Measurements from ENCODE around the gene SNN. TPM values are rescaled to one million over a fixed set of nuclear protein-coding genes. Genes with fewer than 3 reads are reported as not detected.
A peak's percentile ranks its signal among the peaks of the same experiment; 100 is the strongest.

Gene SNN
- 0.81 and 2.2 TPM in 2 replicates for total RNA-seq (2011; cell fraction: chromatin; rRNA removed; ENCODE audit: low replicate concordance)
- 1.7 and 2.0 TPM in 2 replicates for total RNA-seq (2011; cell fraction: nucleolus; rRNA removed)
- total RNA-seq (2011; cell fraction: nucleoplasm; rRNA removed), result 1.8 and 2.4 TPM in 2 replicates
- total RNA-seq (2014; rRNA removed) (1.4 and 2.4 TPM in 2 replicates), total RNA-seq (2014; rRNA removed; fragmentation: Illumina TruSeq; extraction: Trizol) (1.5 and 1.6 TPM in 2 replicates), total RNA-seq (2015; rRNA removed; fragmentation: Illumina TruSeq; extraction: Trizol) (2.8 and 3.0 TPM in 2 replicates), total RNA-seq (2021) (2.0 and 2.9 TPM in 2 replicates), polyA plus RNA-seq (2011; rRNA removed) (2.2 and 2.3 TPM in 2 replicates), polyA plus RNA-seq (2014; fragmentation: Illumina TruSeq; extraction: Trizol) (1.9 and 2.6 TPM in 2 replicates), polyA plus RNA-seq (2014; fragmentation: Nextera tagmentation; extraction: Ambion mirVana) (under 1 TPM; 0.07 to 0.22 TPM), polyA plus RNA-seq (2014; rRNA removed) (1.9 and 2.5 TPM in 2 replicates), polyA minus RNA-seq (2011; rRNA and poly(A)+ RNA removed) (1.4 TPM in 2 replicates), Bru-seq, nascent RNA (percentile 51 among the genes with signal in this experiment), BruChase-seq, experiment 1, labeled RNA remaining after a 2-hour chase (percentile 45 among the genes with signal in this experiment), BruChase-seq, experiment 2, labeled RNA remaining after a 6-hour chase (percentile 53 among the genes with signal in this experiment)
- polyA plus RNA-seq (2011; cell fraction: cytosol; rRNA removed), result 2.3 and 2.9 TPM in 2 replicates
- polyA plus RNA-seq (2011; cell fraction: nucleus; rRNA removed), result 1.2 and 2.1 TPM in 2 replicates
- 3.0 and 3.7 TPM in 2 replicates for polyA plus RNA-seq (2012)
- polyA minus RNA-seq (2011; cell fraction: cytosol; rRNA and poly(A)+ RNA removed), result 0.67 and 1.7 TPM in 2 replicates
- 0.94 and 2.0 TPM in 2 replicates for polyA minus RNA-seq (2011; cell fraction: nucleus; rRNA and poly(A)+ RNA removed)
- long read RNA-seq, experiment 1, transcript SNN-201 (2 exons, 3,312 nt), result major isoform, 16 of 19 reads
- long read RNA-seq, experiment 1, partial matches to known transcripts, result 0 of 19 reads
- long read RNA-seq, experiment 1, other reads (novel, unspliced or antisense), result 3 of 19 reads
- long read RNA-seq, experiment 2, partial matches to known transcripts, result 3 of 5 reads
- long read RNA-seq, experiment 2, other reads (novel, unspliced or antisense), result 0 of 5 reads
- long read RNA-seq, experiment 3, partial matches to known transcripts, result 0 of 4 reads
- long read RNA-seq, experiment 3, other reads (novel, unspliced or antisense), result 0 of 4 reads

GRCh38 chr16:11667824-11668622, at the start of gene SNN:
SNN (plus strand) TSS chr16:11668455; CDS start chr16:11676060, 7,605 bp downstream.
- 13% methylated on average over 24 of the region's 93 CpGs for WGBS (ENCODE audit: insufficient coverage, low coverage, missing lambda C conversion rate)
- no peak within 1 kb of the TSS for H3K27ac ChIP-seq (ENCODE audit: extremely low read depth, low read depth, low read length)
- H3K9ac ChIP-seq (ENCODE audit: insufficient read depth in 1 of 2, low read depth in 2 of 2, low read length in 2 of 2), result peak within 1 kb of the TSS; percentile 30 to 91; a peak in 2 of 4 replicates
- H3K9me1 ChIP-seq (ENCODE audit: control insufficient read depth, insufficient read depth, low read length), result no peaks in the 10 kb centered on the region
- POLR2A ChIA-PET, result interaction anchor here (0.7 to 1.6 kb wide), 3 partner anchors 9 to 130 kb away, joined by 3 to 5 read pairs (median 3); no protein-coding TSS in a partner anchor
- no peaks in the 10 kb centered on the region for H3K79me2 ChIP-seq (ENCODE audit: control insufficient read depth, insufficient read depth, low read length)
- BruUV-seq (replicated peaks), result no TSS peak
- in situ Hi-C loops (cut with MboI), result loop anchor here (25.0 kb wide), 1 partner anchor 706 kb away; no protein-coding TSS in a partner anchor
- peak within 1 kb of the TSS; percentile 67 for H3K4me2 ChIP-seq (ENCODE audit: insufficient read depth, low read length)
- CTCF ChIA-PET (ENCODE audit: low intra/inter-chr PET ratio), result no interaction called here
- H2AFZ ChIP-seq (ENCODE audit: low read depth, low read length), result peak within 1 kb of the TSS; percentile 93
- FAIRE-seq (no peak), ATAC-seq (peak; percentile 99), DNase-seq (ENCODE audit: extremely low read depth in 1 of 4, low spot score in 3 of 4) (peak; percentile 92 to 99 (median 98))
- H4K20me1 ChIP-seq (replicated peaks; ENCODE audit: control insufficient read depth, insufficient read depth, low read length), result peaks cover 18% of the 10 kb centered on the region; the same call in 1 of the 2 replicates
- no peaks in the 10 kb centered on the region for H3K9me3 ChIP-seq (replicated peaks; ENCODE audit: control insufficient read depth, insufficient read depth, low read depth, low read length)
- intact Hi-C loops (cut with micrococcal nuclease), result no loop called here
- H3K36me3 ChIP-seq (ENCODE audit: control insufficient read depth, insufficient read depth, low read length), result no peaks in the 10 kb centered on the region
- peaks cover 4 to 51% of the 10 kb centered on the region in 2 experiments; a peak in 4 of 5 replicates for H3K4me1 ChIP-seq (replicated peaks in 1 of 2; ENCODE audit: control insufficient read depth in 2 of 2, insufficient read depth in 2 of 2, low read length in 2 of 2)
- H3K27me3 ChIP-seq (ENCODE audit: control insufficient read depth in 2 of 2, insufficient read depth in 2 of 2, low read length in 2 of 2), result peaks cover 2 to 31% of the 10 kb centered on the region in 2 experiments; a peak in 3 of 5 replicates
- H3K4me3 ChIP-seq, result peak within 1 kb of the TSS; percentile 41
- TF ChIP-seq, protein P1, sequence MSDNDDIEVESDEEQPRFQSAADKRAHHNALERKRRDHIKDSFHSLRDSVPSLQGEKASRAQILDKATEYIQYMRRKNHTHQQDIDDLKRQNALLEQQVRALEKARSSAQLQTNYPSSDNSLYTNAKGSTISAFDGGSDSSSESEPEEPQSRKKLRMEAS (CRISPR knock-in tag; IDR thresholded peaks at IDR 0.05), result peak; percentile 88
- peak; percentile 98 for TF ChIP-seq MGA (IDR thresholded peaks at IDR 0.05)
- TF ChIP-seq GABPB1 (CRISPR knock-in tag; IDR thresholded peaks at IDR 0.05), result 0 out of 2 replicates have a peak, but pooled peaks have one; percentile 22

Measured in K562 (cell line).